SHP77 treated with DMSO at 0.1 percent for 48 hours (cell line): Measurements from ENCODE around the gene CHCHD4.
"Not testable (repeated sequence)": the region's sequence is repeated elsewhere in the genome, so short reads cannot be mapped to it uniquely, and the experiment has no call there.

ENCODE experiments used
- DNase-seq: peaks from one replicate; lab custom pipeline; 2025; lab: John Stamatoyannopoulos, UW

CHCHD4 gene

GRCh38 chr3:14134291-14134690, 9.6 kb upstream of the CHCHD4 start:
- DNase-seq = no peak

- DNase-seq = no peak
Measured at GRCh38 chr3:14133876-14134275, 9.2 kb upstream of the CHCHD4 start.

- DNase-seq = no peak
Measured at GRCh38 chr3:14133188-14133800, 8.6 kb upstream of the CHCHD4 start.

GRCh38 chr3:14132689-14133088, 8.0 kb upstream of the CHCHD4 start:
- no peak for DNase-seq

GRCh38 chr3:14132120-14132519, 7.5 kb upstream of the CHCHD4 start:
- no peak for DNase-seq

- no peak for DNase-seq
Measured at GRCh38 chr3:14131134-14131533, 6.5 kb upstream of the CHCHD4 start.

- no peak for DNase-seq
Measured at GRCh38 chr3:14130707-14131106, 6.0 kb upstream of the CHCHD4 start.

- DNase-seq = no peak
Measured at GRCh38 chr3:14130230-14130629, 5.6 kb upstream of the CHCHD4 start.

- no peak for DNase-seq
Measured at GRCh38 chr3:14129296-14129695, 4.6 kb upstream of the CHCHD4 start.

GRCh38 chr3:14128724-14129123, 4.1 kb upstream of the CHCHD4 start:
- DNase-seq = no peak

- DNase-seq = no peak
Measured at GRCh38 chr3:14127516-14128161, 3.0 kb upstream of the CHCHD4 start.

GRCh38 chr3:14126887-14127505, 2.3 kb upstream of the CHCHD4 start:
- no peak for DNase-seq

GRCh38 chr3:14126017-14126886, 1.6 kb upstream of the CHCHD4 start:
- DNase-seq = no peak

- peak; percentile 7 for DNase-seq
Measured at GRCh38 chr3:14125193-14126016, 735 bp upstream of the CHCHD4 start.

- no peak for DNase-seq
Measured at GRCh38 chr3:14124223-14124614, 451 bp downstream of the CHCHD4 start.

GRCh38 chr3:14123308-14124222, 1.1 kb downstream of the CHCHD4 start:
- no peak for DNase-seq

GRCh38 chr3:14122301-14122700, 2.4 kb downstream of the CHCHD4 start:
- no peak for DNase-seq

- no peak for DNase-seq
Measured at GRCh38 chr3:14121859-14122258, 2.8 kb downstream of the CHCHD4 start.

GRCh38 chr3:14120921-14121448, 3.7 kb downstream of the CHCHD4 start:
- not testable (repeated sequence) for DNase-seq
